HEK293 (cell line): Measurements from ENCODE around the gene CDT1.
A peak's percentile ranks its signal among the peaks of the same experiment; 100 is the strongest.

Experiments used
- GFI1B ChIP-seq: fragments of 450-650 bp; formaldehyde crosslinking; IDR thresholded peaks from 2 replicates; pipeline ENCODE4 v1.5.1; 2016; ENCODE audit warnings: missing biosample characterization, missing genetic modification characterization
- GLIS2 ChIP-seq: fragments of 450-650 bp; formaldehyde crosslinking; IDR thresholded peaks from 2 replicates; pipeline ENCODE4 v1.5.1; 2016; ENCODE audit warnings: missing biosample characterization, missing genetic modification characterization
- PRDM10 ChIP-seq: fragments of 450-650 bp; formaldehyde crosslinking; IDR thresholded peaks from 2 replicates; pipeline ENCODE4 v1.5.1; 2016; ENCODE audit warnings: missing biosample characterization, missing genetic modification characterization
- RBAK ChIP-seq: fragments of 450-650 bp; formaldehyde crosslinking; IDR thresholded peaks from 2 replicates; pipeline ENCODE4 v1.5.1; 2016; ENCODE audit warnings: missing biosample characterization, missing genetic modification characterization
- ZBTB8A ChIP-seq: fragments of 450-650 bp; formaldehyde crosslinking; IDR thresholded peaks from 2 replicates; pipeline ENCODE4 v1.5.1; 2016; ENCODE audit warnings: missing biosample characterization, missing genetic modification characterization
- ZFHX2 ChIP-seq: fragments of 450-650 bp; formaldehyde crosslinking; conservative IDR thresholded peaks from 2 replicates; pipeline ENCODE4 v1.5.1; 2016; ENCODE audit warnings: missing biosample characterization, missing genetic modification characterization
- ZNF169 ChIP-seq: fragments of 450-650 bp; formaldehyde crosslinking; IDR thresholded peaks from 2 replicates; pipeline ENCODE4 v1.5.1; 2016; ENCODE audit warnings: missing biosample characterization, missing genetic modification characterization
- ZNF211 ChIP-seq: fragments of 450-650 bp; formaldehyde crosslinking; IDR thresholded peaks from 2 replicates; pipeline ENCODE4 v1.5.1; 2016; ENCODE audit warnings: low read depth, missing biosample characterization, missing genetic modification characterization
- ZNF221 ChIP-seq: fragments of 450-650 bp; formaldehyde crosslinking; IDR thresholded peaks from 2 replicates; pipeline ENCODE4 v1.5.1; 2017; ENCODE audit warnings: missing biosample characterization, missing genetic modification characterization, borderline replicate concordance
- ZNF266 ChIP-seq: fragments of 450-650 bp; formaldehyde crosslinking; IDR thresholded peaks from 2 replicates; pipeline ENCODE4 v1.5.1; 2016; ENCODE audit warnings: missing biosample characterization, missing genetic modification characterization, low read depth
- ZNF366 ChIP-seq: fragments of 450-650 bp; formaldehyde crosslinking; conservative IDR thresholded peaks from 2 replicates; pipeline ENCODE4 v1.5.1; 2016; ENCODE audit warnings: missing biosample characterization, missing genetic modification characterization
- ZNF416 ChIP-seq: fragments of 450-650 bp; formaldehyde crosslinking; IDR thresholded peaks from 2 replicates; pipeline ENCODE4 v1.5.1; 2016; ENCODE audit warnings: missing biosample characterization, missing genetic modification characterization
- ZNF510 ChIP-seq: fragments of 450-650 bp; formaldehyde crosslinking; IDR thresholded peaks from 2 replicates; pipeline ENCODE4 v1.5.1; 2018; ENCODE audit warnings: mild to moderate bottlenecking, missing genetic modification characterization, missing biosample characterization; ENCODE audit not compliant: insufficient replicate concordance
- ZNF518A ChIP-seq: fragments of 450-650 bp; formaldehyde crosslinking; conservative IDR thresholded peaks from 2 replicates; pipeline ENCODE4 v1.5.1; 2016; ENCODE audit warnings: low read depth, missing biosample characterization, missing genetic modification characterization
- ZNF529 ChIP-seq: fragments of 450-650 bp; formaldehyde crosslinking; IDR thresholded peaks from 2 replicates; pipeline ENCODE4 v1.5.1; 2017; ENCODE audit warnings: missing genetic modification characterization, missing biosample characterization; ENCODE audit not compliant: insufficient replicate concordance
- ZNF621 ChIP-seq: fragments of 450-650 bp; formaldehyde crosslinking; IDR thresholded peaks from 2 replicates; pipeline ENCODE4 v1.5.1; 2017; ENCODE audit warnings: missing biosample characterization, missing genetic modification characterization
- ZNF654 ChIP-seq: fragments of 450-650 bp; formaldehyde crosslinking; IDR thresholded peaks from 2 replicates; pipeline ENCODE4 v1.5.1; 2016; ENCODE audit warnings: low read depth, missing biosample characterization, missing genetic modification characterization
- ZNF664 ChIP-seq: fragments of 450-650 bp; formaldehyde crosslinking; IDR thresholded peaks from 2 replicates; pipeline ENCODE4 v1.5.1; 2016; ENCODE audit warnings: missing biosample characterization, missing genetic modification characterization
- ZNF776 ChIP-seq: fragments of 450-650 bp; formaldehyde crosslinking; IDR thresholded peaks from 2 replicates; pipeline ENCODE4 v1.5.0; 2017; ENCODE audit warnings: missing biosample characterization, missing genetic modification characterization, borderline replicate concordance
- TF ChIP-seq, protein P1 (sequence below): fragments of 450-650 bp; formaldehyde crosslinking; IDR thresholded peaks from 2 replicates; pipeline ENCODE4 v1.5.1; 2016; ENCODE audit warnings: missing biosample characterization, missing genetic modification characterization
- TF ChIP-seq, protein P2 (sequence below): fragments of 450-650 bp; IDR thresholded peaks from 2 replicates; pipeline ENCODE4 v1.5.1; 2018; ENCODE audit warnings: missing biosample characterization, missing genetic modification characterization
- TF ChIP-seq, protein P3 (sequence below): fragments of 450-650 bp; formaldehyde crosslinking; IDR thresholded peaks from 2 replicates; pipeline ENCODE4 v1.5.1; 2017; ENCODE audit warnings: missing biosample characterization, missing genetic modification characterization
- TF ChIP-seq, protein P4 (sequence below): IDR thresholded peaks from 2 replicates; pipeline ENCODE4 v1.6.1; 2011; ENCODE audit warnings: mild to moderate bottlenecking, low read depth, low read length, borderline replicate concordance

Gene CDT1

GRCh38 chr16:88770461-88771293 is 32.9 kb upstream of the CDT1 start (continued):
- TF ChIP-seq ZNF529 (no peak), ZNF510 (tag by site-specific recombination) (no peak), GLIS2 (peak; percentile 66; the same call in 1 of the 2 replicates), GFI1B (no peak), ZNF266 (no peak), ZNF518A (no peak), ZNF416 (tag by site-specific recombination) (no peak), ZNF169 (no peak), ZNF221 (tag by site-specific recombination) (no peak), RBAK (tag by site-specific recombination) (no peak), ZNF621 (tag by site-specific recombination) (no peak), ZNF664 (tag by site-specific recombination) (no peak), ZNF776 (tag by site-specific recombination) (no peak), ZNF654 (no peak), ZFHX2 (tag by site-specific recombination) (peak; percentile 90), PRDM10 (tag by site-specific recombination) (peak; percentile 93), ZNF211 (tag by site-specific recombination) (no peak), ZBTB8A (peak; percentile 72), ZNF366 (peak; percentile 49)
- TF ChIP-seq, protein P1, sequence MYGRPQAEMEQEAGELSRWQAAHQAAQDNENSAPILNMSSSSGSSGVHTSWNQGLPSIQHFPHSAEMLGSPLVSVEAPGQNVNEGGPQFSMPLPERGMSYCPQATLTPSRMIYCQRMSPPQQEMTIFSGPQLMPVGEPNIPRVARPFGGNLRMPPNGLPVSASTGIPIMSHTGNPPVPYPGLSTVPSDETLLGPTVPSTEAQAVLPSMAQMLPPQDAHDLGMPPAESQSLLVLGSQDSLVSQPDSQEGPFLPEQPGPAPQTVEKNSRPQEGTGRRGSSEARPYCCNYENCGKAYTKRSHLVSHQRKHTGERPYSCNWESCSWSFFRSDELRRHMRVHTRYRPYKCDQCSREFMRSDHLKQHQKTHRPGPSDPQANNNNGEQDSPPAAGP (tag by site-specific recombination) = peak; percentile 48; the same call in 1 of the 2 replicates
- TF ChIP-seq, protein P2, sequence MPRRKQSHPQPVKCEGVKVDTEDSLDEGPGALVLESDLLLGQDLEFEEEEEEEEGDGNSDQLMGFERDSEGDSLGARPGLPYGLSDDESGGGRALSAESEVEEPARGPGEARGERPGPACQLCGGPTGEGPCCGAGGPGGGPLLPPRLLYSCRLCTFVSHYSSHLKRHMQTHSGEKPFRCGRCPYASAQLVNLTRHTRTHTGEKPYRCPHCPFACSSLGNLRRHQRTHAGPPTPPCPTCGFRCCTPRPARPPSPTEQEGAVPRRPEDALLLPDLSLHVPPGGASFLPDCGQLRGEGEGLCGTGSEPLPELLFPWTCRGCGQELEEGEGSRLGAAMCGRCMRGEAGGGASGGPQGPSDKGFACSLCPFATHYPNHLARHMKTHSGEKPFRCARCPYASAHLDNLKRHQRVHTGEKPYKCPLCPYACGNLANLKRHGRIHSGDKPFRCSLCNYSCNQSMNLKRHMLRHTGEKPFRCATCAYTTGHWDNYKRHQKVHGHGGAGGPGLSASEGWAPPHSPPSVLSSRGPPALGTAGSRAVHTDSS (tag by site-specific recombination) = no peak
- TF ChIP-seq, protein P3, sequence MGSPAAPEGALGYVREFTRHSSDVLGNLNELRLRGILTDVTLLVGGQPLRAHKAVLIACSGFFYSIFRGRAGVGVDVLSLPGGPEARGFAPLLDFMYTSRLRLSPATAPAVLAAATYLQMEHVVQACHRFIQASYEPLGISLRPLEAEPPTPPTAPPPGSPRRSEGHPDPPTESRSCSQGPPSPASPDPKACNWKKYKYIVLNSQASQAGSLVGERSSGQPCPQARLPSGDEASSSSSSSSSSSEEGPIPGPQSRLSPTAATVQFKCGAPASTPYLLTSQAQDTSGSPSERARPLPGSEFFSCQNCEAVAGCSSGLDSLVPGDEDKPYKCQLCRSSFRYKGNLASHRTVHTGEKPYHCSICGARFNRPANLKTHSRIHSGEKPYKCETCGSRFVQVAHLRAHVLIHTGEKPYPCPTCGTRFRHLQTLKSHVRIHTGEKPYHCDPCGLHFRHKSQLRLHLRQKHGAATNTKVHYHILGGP (tag by site-specific recombination) = no peak
- TF ChIP-seq, protein P4, sequence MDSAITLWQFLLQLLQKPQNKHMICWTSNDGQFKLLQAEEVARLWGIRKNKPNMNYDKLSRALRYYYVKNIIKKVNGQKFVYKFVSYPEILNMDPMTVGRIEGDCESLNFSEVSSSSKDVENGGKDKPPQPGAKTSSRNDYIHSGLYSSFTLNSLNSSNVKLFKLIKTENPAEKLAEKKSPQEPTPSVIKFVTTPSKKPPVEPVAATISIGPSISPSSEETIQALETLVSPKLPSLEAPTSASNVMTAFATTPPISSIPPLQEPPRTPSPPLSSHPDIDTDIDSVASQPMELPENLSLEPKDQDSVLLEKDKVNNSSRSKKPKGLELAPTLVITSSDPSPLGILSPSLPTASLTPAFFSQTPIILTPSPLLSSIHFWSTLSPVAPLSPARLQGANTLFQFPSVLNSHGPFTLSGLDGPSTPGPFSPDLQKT = no peak
